ENCODE measurements around the gene DCTN4.

GRCh38 chr5:150738862-150739261, 20.0 kb downstream of the DCTN4 start:
- TF ChIP-seq, protein P1, sequence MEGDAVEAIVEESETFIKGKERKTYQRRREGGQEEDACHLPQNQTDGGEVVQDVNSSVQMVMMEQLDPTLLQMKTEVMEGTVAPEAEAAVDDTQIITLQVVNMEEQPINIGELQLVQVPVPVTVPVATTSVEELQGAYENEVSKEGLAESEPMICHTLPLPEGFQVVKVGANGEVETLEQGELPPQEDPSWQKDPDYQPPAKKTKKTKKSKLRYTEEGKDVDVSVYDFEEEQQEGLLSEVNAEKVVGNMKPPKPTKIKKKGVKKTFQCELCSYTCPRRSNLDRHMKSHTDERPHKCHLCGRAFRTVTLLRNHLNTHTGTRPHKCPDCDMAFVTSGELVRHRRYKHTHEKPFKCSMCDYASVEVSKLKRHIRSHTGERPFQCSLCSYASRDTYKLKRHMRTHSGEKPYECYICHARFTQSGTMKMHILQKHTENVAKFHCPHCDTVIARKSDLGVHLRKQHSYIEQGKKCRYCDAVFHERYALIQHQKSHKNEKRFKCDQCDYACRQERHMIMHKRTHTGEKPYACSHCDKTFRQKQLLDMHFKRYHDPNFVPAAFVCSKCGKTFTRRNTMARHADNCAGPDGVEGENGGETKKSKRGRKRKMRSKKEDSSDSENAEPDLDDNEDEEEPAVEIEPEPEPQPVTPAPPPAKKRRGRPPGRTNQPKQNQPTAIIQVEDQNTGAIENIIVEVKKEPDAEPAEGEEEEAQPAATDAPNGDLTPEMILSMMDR (IDR thresholded peaks at IDR 0.05; ENCODE audit: borderline replicate concordance, extremely low read depth, low read length, poor library complexity, severe bottlenecking) = no peak
- TF ChIP-seq EZH2 (IDR thresholded peaks at IDR 0.05; ENCODE audit: borderline replicate concordance, low read depth, low read length, severe bottlenecking) = no peak

All from DND-41 (cell line).